Measurements from ENCODE around the gene HOXA4. TPM values are rescaled to one million over a fixed set of nuclear protein-coding genes. Genes with fewer than 3 reads are reported as not detected.

Gene HOXA4
- total and polyA plus RNA-seq, 3 experiments from 2014 or later, result 0.11 to 0.20 TPM; not detected in 1

DNA sequence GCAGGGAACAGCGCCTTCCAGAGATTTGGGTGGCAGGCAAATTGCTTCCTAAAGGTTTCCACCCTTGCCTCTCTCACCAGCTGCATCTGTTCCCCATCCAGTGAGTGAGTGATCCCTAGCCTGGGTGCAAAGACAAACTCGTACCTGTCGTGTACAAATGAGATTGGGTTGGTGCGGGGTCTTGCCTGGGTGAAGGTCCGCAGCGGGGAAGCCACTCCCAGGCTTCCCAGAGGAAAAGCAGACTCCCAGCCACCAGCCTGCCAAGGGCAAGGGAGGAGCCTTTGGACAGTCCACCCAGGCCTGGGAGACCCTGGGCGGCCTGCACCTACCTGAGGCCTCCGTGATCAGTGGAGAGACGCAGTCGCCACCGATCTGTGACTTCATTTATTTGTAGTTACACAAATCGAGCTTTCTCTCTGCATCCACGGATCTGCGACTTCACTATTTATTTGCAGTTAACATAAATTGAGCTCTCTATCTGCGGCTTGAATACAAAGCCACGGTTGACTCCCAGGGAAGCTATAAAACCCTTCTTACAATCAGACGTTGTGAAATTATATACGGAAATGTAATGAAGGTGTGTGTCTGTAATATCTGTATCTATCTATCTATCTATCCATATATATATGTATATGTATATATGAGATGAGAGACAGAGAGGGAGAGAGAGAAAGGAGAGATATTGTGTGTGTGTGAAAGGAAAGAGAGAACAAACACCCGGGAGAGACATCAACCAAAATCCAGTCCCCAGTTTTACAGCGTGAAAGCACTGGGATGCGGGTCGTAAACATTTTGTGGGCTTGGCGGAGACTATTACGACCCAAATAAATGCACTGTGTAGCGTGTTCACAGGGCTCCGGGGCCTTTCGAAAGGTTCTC is 28.9 kb upstream of the HOXA4 start:
- peaks cover 85 to 90% of the 10 kb centered on the region in 2 donors for H3K27me3 Mint-ChIP-seq
- peak overlapping the region; percentile 62 to 90 (median 78) for H3K4me3 Mint-ChIP-seq
- H3K9me3 Mint-ChIP-seq, result peaks cover 0 to 10% (median 0%) of the 10 kb centered on the region in 5 donors
- ChIA-PET POLR2A (interaction anchor here (0.5 kb wide), 1 partner anchor 293 kb away, joined by 3 read pairs; no protein-coding TSS in a partner anchor), CTCF (interaction anchor here (1.2 to 2.8 kb wide), 9 partner anchors 9 to 1267 kb away, joined by 3 to 14 read pairs (median 5); no protein-coding TSS in a partner anchor)
- H3K36me3 Mint-ChIP-seq, result peaks cover 0 to 2% (median 0%) of the 10 kb centered on the region in 3 donors
- H3K4me1 Mint-ChIP-seq, result peaks cover 31 to 55% (median 44%) of the 10 kb centered on the region in 3 donors
- no peak overlapping the region for H3K27ac ChIP-seq (ENCODE audit: low read depth, low read length)
- H3K27ac Mint-ChIP-seq, result peak overlapping the region in 2 of 8 donors; percentile 19 to 67
- H3K36me3 ChIP-seq (ENCODE audit: insufficient read depth, low read length), result no peaks in the 10 kb centered on the region
- H3K4me1 ChIP-seq (ENCODE audit: insufficient read depth, low read length), result peaks cover 28% of the 10 kb centered on the region
- DNase-seq, result no peak
- no peaks in the 10 kb centered on the region for H3K9me3 ChIP-seq (ENCODE audit: low read length)
- peak overlapping the region; percentile 72 for H3K4me3 ChIP-seq (ENCODE audit: low read length)
- peaks cover 81% of the 10 kb centered on the region for H3K27me3 ChIP-seq (ENCODE audit: insufficient read depth, low read length, poor library complexity, severe bottlenecking)

DNA sequence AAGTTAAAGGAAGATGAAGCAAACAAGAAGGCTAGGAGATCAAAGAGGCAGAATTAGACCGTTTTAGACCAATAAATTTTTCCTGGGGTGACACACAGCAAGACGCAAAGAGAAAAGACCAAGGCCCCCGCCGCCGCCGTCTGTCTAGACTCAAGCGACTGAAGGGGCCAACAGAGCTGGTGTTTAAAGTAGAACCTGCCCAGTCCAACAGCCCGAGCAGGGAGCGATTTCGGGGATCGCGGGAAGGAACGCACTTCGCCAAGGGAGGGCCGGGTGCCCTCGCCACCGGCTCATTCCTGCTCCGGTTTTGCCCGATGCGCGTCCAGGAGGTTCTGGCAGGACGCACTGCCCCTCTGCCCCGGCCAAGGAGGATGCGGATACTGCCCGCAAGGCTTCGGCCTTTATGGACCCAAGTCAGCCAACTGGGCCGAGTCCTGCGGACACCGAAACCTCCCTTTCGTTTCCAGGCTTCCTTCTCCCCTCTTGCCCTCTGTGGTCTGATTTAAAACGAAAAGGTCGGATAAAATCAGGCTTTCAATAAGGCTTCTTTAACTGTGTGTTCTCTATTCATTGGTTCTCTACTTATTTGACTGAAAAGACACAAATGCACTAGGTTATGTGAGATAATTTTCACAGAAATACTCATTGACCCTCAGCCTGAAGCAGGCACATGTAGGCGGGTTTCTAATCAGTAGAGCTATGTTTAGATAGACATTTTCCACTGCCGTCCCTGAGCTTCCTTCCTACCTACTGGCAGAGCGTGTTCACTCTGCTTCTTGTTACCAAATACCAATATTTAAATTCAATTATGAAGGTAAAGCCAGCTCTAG is 28.1 kb upstream of the HOXA4 start:
- Mint-ChIP-seq H3K4me1 (peaks cover 38 to 59% (median 52%) of the 10 kb centered on the region in 3 donors), H3K27me3 (peaks cover 84 to 90% of the 10 kb centered on the region in 2 donors), H3K9me3 (peaks cover 0 to 12% (median 0%) of the 10 kb centered on the region in 5 donors), H3K27ac (peak overlapping the region in 4 of 8 donors; percentile 35 to 67 (median 51)), H3K4me3 (peak overlapping the region in 5 of 7 donors; percentile 23 to 54 (median 42)), H3K36me3 (peaks cover 0 to 2% (median 0%) of the 10 kb centered on the region in 3 donors)
- H3K9me3 ChIP-seq (ENCODE audit: low read length), result no peaks in the 10 kb centered on the region
- POLR2A ChIA-PET, result no interaction called here
- DNase-seq, result no peak
- CTCF ChIA-PET, result interaction anchor here (1.2 to 2.8 kb wide), 10 partner anchors 8 to 1266 kb away, joined by 3 to 14 read pairs (median 6); no protein-coding TSS in a partner anchor
- H3K4me3 ChIP-seq (ENCODE audit: low read length), result no peak overlapping the region
- no peaks in the 10 kb centered on the region for H3K36me3 ChIP-seq (ENCODE audit: insufficient read depth, low read length)
- peaks cover 31% of the 10 kb centered on the region for H3K4me1 ChIP-seq (ENCODE audit: insufficient read depth, low read length)
- no peak overlapping the region for H3K27ac ChIP-seq (ENCODE audit: low read depth, low read length)
- H3K27me3 ChIP-seq (ENCODE audit: insufficient read depth, low read length, poor library complexity, severe bottlenecking), result peaks cover 83% of the 10 kb centered on the region

DNA sequence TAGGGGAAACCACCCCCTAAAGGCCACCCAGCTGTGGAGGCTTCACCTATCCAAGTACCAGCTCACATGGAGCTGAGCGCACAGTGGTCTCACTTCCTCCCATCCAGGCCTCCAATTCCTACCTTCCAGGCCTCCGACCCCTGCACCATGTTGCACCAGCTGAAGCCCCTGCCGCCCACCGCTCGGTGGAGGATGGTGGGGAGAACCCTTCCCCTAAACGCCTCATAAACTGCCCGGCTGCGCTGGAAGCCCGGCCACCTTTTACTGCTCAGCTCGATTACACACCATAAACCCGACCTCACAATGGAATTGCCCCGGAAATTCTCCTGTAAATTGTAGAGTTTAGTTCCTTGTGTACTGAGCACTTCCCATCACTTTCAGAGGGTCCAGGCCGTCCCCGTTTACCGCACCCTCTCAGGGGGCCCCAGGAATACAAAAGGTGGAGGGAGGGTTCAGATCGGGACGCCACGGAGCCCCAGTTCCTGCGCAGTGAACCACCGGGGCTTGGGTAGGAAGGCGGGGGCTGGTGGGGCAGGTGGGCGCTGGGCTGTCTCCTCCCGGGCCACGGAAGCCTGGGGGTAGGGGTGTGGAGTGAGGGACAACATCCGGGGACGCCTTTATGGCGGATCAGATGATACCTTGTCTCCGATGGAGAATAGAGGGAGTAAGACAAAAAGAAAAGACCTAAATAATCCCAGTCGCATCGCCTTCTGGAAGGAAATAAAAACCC is 27.3 kb upstream of the HOXA4 start:
- DNase-seq, result no peak
- no peak overlapping the region for H3K4me3 ChIP-seq (ENCODE audit: low read length)
- no peaks in the 10 kb centered on the region for H3K9me3 ChIP-seq (ENCODE audit: low read length)
- Mint-ChIP-seq H3K27ac (peak overlapping the region in 4 of 8 donors; percentile 3 to 97 (median 70)), H3K4me1 (peaks cover 39 to 59% (median 53%) of the 10 kb centered on the region in 3 donors), H3K27me3 (peaks cover 85 to 90% of the 10 kb centered on the region in 2 donors), H3K36me3 (peaks cover 0 to 2% (median 0%) of the 10 kb centered on the region in 3 donors), H3K4me3 (peak overlapping the region in 5 of 7 donors; percentile 23 to 86 (median 54)), H3K9me3 (peaks cover 0 to 12% (median 0%) of the 10 kb centered on the region in 5 donors)
- POLR2A ChIA-PET, result no interaction called here
- H3K27ac ChIP-seq (ENCODE audit: low read depth, low read length), result no peak overlapping the region
- CTCF ChIA-PET, result interaction anchor here (1.1 to 2.8 kb wide), 6 partner anchors 8 to 1265 kb away, joined by 3 to 14 read pairs (median 7); partner anchors contain the start of gene HOXA9
- H3K4me1 ChIP-seq (ENCODE audit: insufficient read depth, low read length), result peaks cover 31% of the 10 kb centered on the region
- H3K27me3 ChIP-seq (ENCODE audit: insufficient read depth, low read length, poor library complexity, severe bottlenecking), result peaks cover 85% of the 10 kb centered on the region
- no peaks in the 10 kb centered on the region for H3K36me3 ChIP-seq (ENCODE audit: insufficient read depth, low read length)

DNA sequence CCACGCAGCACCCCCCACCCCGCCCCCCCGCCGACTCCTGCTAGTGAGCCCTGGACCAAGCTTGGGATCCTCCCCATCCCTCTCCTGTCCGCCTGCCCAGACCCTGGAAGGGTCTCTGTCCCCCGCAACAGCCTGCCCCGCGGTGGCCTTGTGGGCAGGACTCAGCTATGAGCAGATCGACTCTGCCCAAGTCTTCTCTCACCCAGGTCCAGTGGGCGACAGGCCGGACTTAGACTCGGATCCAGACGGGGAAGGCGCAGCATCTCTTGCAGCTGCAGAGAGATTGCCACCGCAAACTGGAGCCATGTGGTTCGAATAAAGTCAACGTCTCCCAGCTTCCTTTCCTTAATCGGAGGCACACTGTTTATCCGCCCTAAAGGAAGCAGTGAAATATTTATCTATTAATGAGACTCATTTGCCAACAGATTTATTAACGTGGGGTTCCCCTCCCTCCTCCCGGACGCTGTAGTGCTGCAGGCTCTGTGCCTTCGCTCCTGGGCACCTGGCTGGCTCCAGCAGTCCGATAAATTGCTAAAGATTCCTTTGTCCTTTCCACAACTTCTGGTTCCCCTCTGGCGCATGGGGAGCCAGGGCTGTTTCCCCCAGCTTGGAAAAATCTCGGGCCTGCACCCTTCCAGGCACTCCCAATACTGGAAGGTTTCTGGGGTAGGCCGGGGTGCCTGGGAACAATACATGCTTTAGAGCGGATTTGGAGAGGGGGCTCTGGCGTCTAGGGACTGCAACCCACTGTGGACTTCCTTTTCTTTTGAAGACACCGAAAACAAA is 26.6 kb upstream of the HOXA4 start:
- Mint-ChIP-seq H3K9me3 (peaks cover 0 to 12% (median 0%) of the 10 kb centered on the region in 5 donors), H3K27me3 (peaks cover 84 to 88% of the 10 kb centered on the region in 2 donors), H3K4me3 (peak overlapping the region in 6 of 7 donors; percentile 14 to 83 (median 52)), H3K4me1 (peaks cover 40 to 64% (median 54%) of the 10 kb centered on the region in 3 donors), H3K27ac (peak overlapping the region in 4 of 8 donors; percentile 55 to 97 (median 77)), H3K36me3 (peaks cover 0 to 2% (median 0%) of the 10 kb centered on the region in 3 donors)
- Histone ChIP-seq H3K9me3 (ENCODE audit: low read length) (no peaks in the 10 kb centered on the region), H3K27ac (ENCODE audit: low read depth, low read length) (no peak overlapping the region), H3K36me3 (ENCODE audit: insufficient read depth, low read length) (no peaks in the 10 kb centered on the region), H3K4me3 (ENCODE audit: low read length) (no peak overlapping the region), H3K4me1 (ENCODE audit: insufficient read depth, low read length) (peaks cover 37% of the 10 kb centered on the region), H3K27me3 (ENCODE audit: insufficient read depth, low read length, poor library complexity, severe bottlenecking) (peaks cover 85% of the 10 kb centered on the region)
- ChIA-PET POLR2A (no interaction called here), CTCF (interaction anchor here (1.1 to 2.8 kb wide), 7 partner anchors 9 to 1265 kb away, joined by 3 to 9 read pairs (median 4); partner anchors contain the start of gene HOXA9)
- DNase-seq, result no peak

DNA sequence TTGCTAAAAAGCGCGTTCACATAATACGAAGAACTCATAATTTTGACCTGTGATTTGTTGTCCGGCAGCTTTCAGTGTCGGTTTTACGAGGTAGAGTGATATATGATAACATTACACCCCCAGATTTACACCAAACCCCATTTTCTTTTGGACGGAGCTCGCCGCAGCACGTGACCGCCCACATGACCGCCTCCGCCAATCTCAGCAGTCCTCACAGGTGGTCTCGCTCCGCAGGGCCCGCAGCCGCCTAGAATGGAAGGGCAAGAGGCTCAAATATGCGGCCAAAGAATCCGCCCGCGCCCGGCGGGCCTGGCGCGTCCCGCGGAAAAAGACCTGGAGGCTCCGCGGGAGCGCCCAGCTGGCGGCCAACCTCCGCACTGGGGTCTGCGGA is 25.9 kb upstream of the HOXA4 start, which contains the start of gene HOXA7:
TSS of gene HOXA7 (minus strand) at position 168 of the 391 bp plus-strand sequence. CDS start at position 38, 130 bp downstream.
- peaks cover 46 to 70% (median 60%) of the 10 kb centered on the region in 3 donors for H3K4me1 Mint-ChIP-seq
- ChIA-PET POLR2A (no interaction called here), CTCF (interaction anchor here (1.1 to 2.0 kb wide), 5 partner anchors 9 to 1264 kb away, joined by 3 to 8 read pairs (median 4); partner anchors contain the start of gene HOXA9)
- H3K27me3 ChIP-seq (ENCODE audit: insufficient read depth, low read length, poor library complexity, severe bottlenecking), result peaks cover 87% of the 10 kb centered on the region
- H3K36me3 Mint-ChIP-seq, result peaks cover 0 to 2% (median 0%) of the 10 kb centered on the region in 3 donors
- H3K9me3 Mint-ChIP-seq, result peaks cover 0 to 14% (median 0%) of the 10 kb centered on the region in 5 donors
- peak within 1 kb of the TSS in 6 of 8 donors; percentile 38 to 89 (median 65) for H3K27ac Mint-ChIP-seq
- DNase-seq, result no peak
- no peaks in the 10 kb centered on the region for H3K9me3 ChIP-seq (ENCODE audit: low read length)
- H3K4me3 ChIP-seq (ENCODE audit: low read length), result no peak within 1 kb of the TSS
- H3K27ac ChIP-seq (ENCODE audit: low read depth, low read length), result no peak within 1 kb of the TSS
- H3K27me3 Mint-ChIP-seq, result peaks cover 86 to 89% of the 10 kb centered on the region in 2 donors
- peak within 1 kb of the TSS; percentile 56 to 85 (median 72) for H3K4me3 Mint-ChIP-seq
- peaks cover 43% of the 10 kb centered on the region for H3K4me1 ChIP-seq (ENCODE audit: insufficient read depth, low read length)
- no peaks in the 10 kb centered on the region for H3K36me3 ChIP-seq (ENCODE audit: insufficient read depth, low read length)

DNA sequence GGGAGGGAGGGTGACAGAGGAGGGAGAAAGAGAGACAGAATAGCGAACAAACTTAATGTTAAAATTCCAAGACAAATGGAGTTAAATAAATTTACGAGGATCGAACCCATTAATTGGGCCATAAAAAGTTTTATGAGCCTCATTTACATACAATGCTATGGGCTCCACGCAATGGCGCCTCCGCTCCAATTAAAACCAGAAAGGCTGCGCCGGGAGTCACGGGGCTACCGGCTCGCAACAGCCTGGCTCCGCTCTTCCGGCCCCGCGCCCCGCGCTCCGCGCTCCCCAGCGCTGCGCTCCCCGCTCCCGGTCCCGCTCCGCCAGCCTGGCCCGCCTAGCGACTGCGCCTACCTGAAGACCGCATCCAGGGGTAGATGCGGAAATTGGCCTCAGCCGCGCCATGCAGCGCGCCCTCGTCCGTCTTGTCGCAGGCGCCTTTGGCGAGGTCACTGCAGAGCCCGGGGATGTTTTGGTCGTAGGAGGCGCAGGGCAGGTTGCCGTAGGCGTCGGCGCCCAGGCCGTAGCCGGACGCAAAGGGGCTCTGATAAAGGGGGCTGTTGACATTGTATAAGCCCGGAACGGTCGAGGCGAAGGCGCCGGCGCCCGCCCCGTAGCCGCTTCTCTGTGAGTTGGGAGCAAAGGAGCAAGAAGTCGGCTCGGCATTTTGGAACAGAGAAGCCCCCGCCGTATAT is 25.4 kb upstream of the HOXA4 start:
- Mint-ChIP-seq H3K9me3 (peaks cover 0 to 14% (median 0%) of the 10 kb centered on the region in 5 donors), H3K4me3 (peak overlapping the region; percentile 56 to 85 (median 72)), H3K4me1 (peaks cover 49 to 71% (median 62%) of the 10 kb centered on the region in 3 donors), H3K36me3 (peaks cover 0 to 2% (median 0%) of the 10 kb centered on the region in 3 donors), H3K27me3 (peaks cover 87 to 92% of the 10 kb centered on the region in 2 donors), H3K27ac (peak overlapping the region in 5 of 8 donors; percentile 38 to 89 (median 64))
- H3K36me3 ChIP-seq (ENCODE audit: insufficient read depth, low read length), result no peaks in the 10 kb centered on the region
- H3K27ac ChIP-seq (ENCODE audit: low read depth, low read length), result no peak overlapping the region
- no peaks in the 10 kb centered on the region for H3K9me3 ChIP-seq (ENCODE audit: low read length)
- no peak overlapping the region for H3K4me3 ChIP-seq (ENCODE audit: low read length)
- ChIA-PET POLR2A (no interaction called here), CTCF (interaction anchor here (1.4 to 2.0 kb wide), 5 partner anchors 24 to 1263 kb away, joined by 3 to 8 read pairs (median 6); no protein-coding TSS in a partner anchor)
- H3K4me1 ChIP-seq (ENCODE audit: insufficient read depth, low read length), result peaks cover 48% of the 10 kb centered on the region
- no peak for DNase-seq
- peaks cover 88% of the 10 kb centered on the region for H3K27me3 ChIP-seq (ENCODE audit: insufficient read depth, low read length, poor library complexity, severe bottlenecking)
